Measurements from ENCODE around the gene FBXO48. TPM values are rescaled to one million over a fixed set of nuclear protein-coding genes. Genes with fewer than 3 reads are reported as not detected.

The FBXO48 gene
- total RNA-seq, 1 donor from 2014 or later, result 2.7 TPM

DNA sequence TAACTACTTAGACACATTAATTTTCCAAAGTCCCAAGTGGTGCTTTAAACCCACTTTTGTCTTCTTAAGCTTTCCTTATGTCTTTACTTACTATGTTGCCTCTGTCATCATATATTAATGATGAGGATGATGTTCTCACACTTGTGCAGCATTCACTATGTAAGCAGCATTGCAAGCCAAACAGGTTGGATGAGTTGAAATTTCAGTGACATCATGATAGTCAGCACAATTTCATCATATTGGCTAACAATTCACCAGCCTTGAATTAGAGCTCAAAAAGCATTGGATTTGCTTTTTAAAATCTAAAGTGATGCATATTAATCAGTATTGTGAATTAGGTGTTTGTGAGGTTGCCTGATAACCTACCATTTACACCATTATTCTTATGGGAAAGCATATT, 8.0 kb upstream of the FBXO48 start:
- Histone ChIP-seq H3K4me1 (no peaks in the 10 kb centered on the region), H3K79me2 (ENCODE audit: low read depth) (peaks cover 23% of the 10 kb centered on the region), H3K36me3 (no peaks in the 10 kb centered on the region), H4K20me1 (ENCODE audit: low read depth) (no peaks in the 10 kb centered on the region), H3K9ac (no peak overlapping the region), H3K27me3 (no peaks in the 10 kb centered on the region), H3K9me3 (ENCODE audit: low read depth) (no peaks in the 10 kb centered on the region), H3F3A (ENCODE audit: low read depth) (no peaks in the 10 kb centered on the region), H2AFZ (replicated peaks) (no peak overlapping the region), H3K4me2 (no peak overlapping the region), H3K27ac (no peak overlapping the region), H3K4me3 (no peak overlapping the region)
- no peak for DNase-seq (ENCODE audit: low spot score)
- Mint-ChIP-seq H3K4me3 (no peak overlapping the region), H3K9me3 (no peaks in the 10 kb centered on the region), H3K27me3 (ENCODE audit: insufficient read depth, low read depth) (no peaks in the 10 kb centered on the region), H3K27ac (no peak overlapping the region), H3K36me3 (no peaks in the 10 kb centered on the region), H3K4me1 (no peaks in the 10 kb centered on the region)
- no peak for TF ChIP-seq EZH2 (IDR thresholded peaks at IDR 0.05)
- no peak for TF ChIP-seq EZH2phosphoT487 (IDR thresholded peaks at IDR 0.05)
- TF ChIP-seq, protein P1, sequence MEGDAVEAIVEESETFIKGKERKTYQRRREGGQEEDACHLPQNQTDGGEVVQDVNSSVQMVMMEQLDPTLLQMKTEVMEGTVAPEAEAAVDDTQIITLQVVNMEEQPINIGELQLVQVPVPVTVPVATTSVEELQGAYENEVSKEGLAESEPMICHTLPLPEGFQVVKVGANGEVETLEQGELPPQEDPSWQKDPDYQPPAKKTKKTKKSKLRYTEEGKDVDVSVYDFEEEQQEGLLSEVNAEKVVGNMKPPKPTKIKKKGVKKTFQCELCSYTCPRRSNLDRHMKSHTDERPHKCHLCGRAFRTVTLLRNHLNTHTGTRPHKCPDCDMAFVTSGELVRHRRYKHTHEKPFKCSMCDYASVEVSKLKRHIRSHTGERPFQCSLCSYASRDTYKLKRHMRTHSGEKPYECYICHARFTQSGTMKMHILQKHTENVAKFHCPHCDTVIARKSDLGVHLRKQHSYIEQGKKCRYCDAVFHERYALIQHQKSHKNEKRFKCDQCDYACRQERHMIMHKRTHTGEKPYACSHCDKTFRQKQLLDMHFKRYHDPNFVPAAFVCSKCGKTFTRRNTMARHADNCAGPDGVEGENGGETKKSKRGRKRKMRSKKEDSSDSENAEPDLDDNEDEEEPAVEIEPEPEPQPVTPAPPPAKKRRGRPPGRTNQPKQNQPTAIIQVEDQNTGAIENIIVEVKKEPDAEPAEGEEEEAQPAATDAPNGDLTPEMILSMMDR (IDR thresholded peaks at IDR 0.05), result no peak

GRCh38 chr2:68472796-68473414, 5.8 kb upstream of the FBXO48 start:
- Histone ChIP-seq H3K27me3 (no peaks in the 10 kb centered on the region), H3K4me2 (no peak overlapping the region), H3F3A (ENCODE audit: low read depth) (no peaks in the 10 kb centered on the region), H2AFZ (replicated peaks) (no peak overlapping the region), H3K27ac (no peak overlapping the region), H4K20me1 (ENCODE audit: low read depth) (no peaks in the 10 kb centered on the region), H3K4me1 (peaks cover 8% of the 10 kb centered on the region), H3K9me3 (ENCODE audit: low read depth) (no peaks in the 10 kb centered on the region), H3K79me2 (ENCODE audit: low read depth) (peaks cover 45% of the 10 kb centered on the region), H3K36me3 (no peaks in the 10 kb centered on the region), H3K4me3 (no peak overlapping the region), H3K9ac (no peak overlapping the region)
- Mint-ChIP-seq H3K27me3 (ENCODE audit: insufficient read depth, low read depth) (peaks cover 2% of the 10 kb centered on the region), H3K9me3 (no peaks in the 10 kb centered on the region), H3K4me1 (peaks cover 4% of the 10 kb centered on the region), H3K36me3 (no peaks in the 10 kb centered on the region), H3K27ac (no peak overlapping the region), H3K4me3 (no peak overlapping the region)
- TF ChIP-seq EZH2phosphoT487 (IDR thresholded peaks at IDR 0.05) (no peak), EZH2 (IDR thresholded peaks at IDR 0.05) (no peak)
- TF ChIP-seq, protein P1 (IDR thresholded peaks at IDR 0.05), result no peak
- no peak for DNase-seq (ENCODE audit: low spot score)

DNA sequence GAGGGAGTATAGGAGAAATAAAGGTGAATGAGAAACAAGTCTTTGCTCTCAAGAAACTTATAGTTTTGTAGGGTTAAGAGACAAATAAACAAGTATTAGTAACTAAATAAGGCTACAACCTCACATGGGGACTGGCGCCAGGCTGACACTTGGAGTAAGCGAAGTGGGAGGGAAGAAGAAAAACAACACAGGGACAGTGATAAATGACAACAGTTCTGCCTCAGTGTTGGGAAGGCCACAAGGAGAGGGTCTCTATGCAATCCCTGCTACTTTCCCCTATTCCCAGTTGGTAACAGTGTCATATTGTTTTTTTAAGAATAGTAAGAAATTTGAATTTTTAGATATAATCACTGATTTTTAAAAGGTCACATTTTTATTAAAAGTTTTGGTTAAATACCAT, 4.3 kb upstream of the FBXO48 start:
- Mint-ChIP-seq H3K4me1 (peaks cover 8% of the 10 kb centered on the region), H3K27ac (no peak overlapping the region), H3K9me3 (no peaks in the 10 kb centered on the region), H3K4me3 (no peak overlapping the region), H3K36me3 (no peaks in the 10 kb centered on the region), H3K27me3 (ENCODE audit: insufficient read depth, low read depth) (peaks cover 2% of the 10 kb centered on the region)
- Histone ChIP-seq H3K9me3 (ENCODE audit: low read depth) (no peaks in the 10 kb centered on the region), H3F3A (ENCODE audit: low read depth) (peaks cover 3% of the 10 kb centered on the region), H3K79me2 (ENCODE audit: low read depth) (peaks cover 46% of the 10 kb centered on the region), H3K36me3 (no peaks in the 10 kb centered on the region), H3K4me2 (no peak overlapping the region), H3K4me1 (peaks cover 9% of the 10 kb centered on the region), H3K27ac (no peak overlapping the region), H2AFZ (replicated peaks) (no peak overlapping the region), H3K9ac (no peak overlapping the region), H4K20me1 (ENCODE audit: low read depth) (no peaks in the 10 kb centered on the region), H3K4me3 (no peak overlapping the region), H3K27me3 (no peaks in the 10 kb centered on the region)
- DNase-seq (ENCODE audit: low spot score), result no peak
- TF ChIP-seq, protein P1 (IDR thresholded peaks at IDR 0.05), result no peak
- TF ChIP-seq EZH2 (IDR thresholded peaks at IDR 0.05), result no peak
- TF ChIP-seq EZH2phosphoT487 (IDR thresholded peaks at IDR 0.05), result no peak

Data from neural progenitor cell (in vitro differentiated cells).